Erythroblast (primary cell): ENCODE results near the gene DNAH9.

Source experiments
- GATA1 ChIP-seq: IDR thresholded peaks from 2 replicates; pipeline ENCODE4 v1.6.1; 2011; ENCODE audit warnings: low read depth, mild to moderate bottlenecking, control low read depth, low read length, moderate library complexity
- POLR2A ChIP-seq: IDR thresholded peaks from 2 replicates; pipeline ENCODE4 v1.6.1; 2011; ENCODE audit warnings: mild to moderate bottlenecking, low read length

DNA sequence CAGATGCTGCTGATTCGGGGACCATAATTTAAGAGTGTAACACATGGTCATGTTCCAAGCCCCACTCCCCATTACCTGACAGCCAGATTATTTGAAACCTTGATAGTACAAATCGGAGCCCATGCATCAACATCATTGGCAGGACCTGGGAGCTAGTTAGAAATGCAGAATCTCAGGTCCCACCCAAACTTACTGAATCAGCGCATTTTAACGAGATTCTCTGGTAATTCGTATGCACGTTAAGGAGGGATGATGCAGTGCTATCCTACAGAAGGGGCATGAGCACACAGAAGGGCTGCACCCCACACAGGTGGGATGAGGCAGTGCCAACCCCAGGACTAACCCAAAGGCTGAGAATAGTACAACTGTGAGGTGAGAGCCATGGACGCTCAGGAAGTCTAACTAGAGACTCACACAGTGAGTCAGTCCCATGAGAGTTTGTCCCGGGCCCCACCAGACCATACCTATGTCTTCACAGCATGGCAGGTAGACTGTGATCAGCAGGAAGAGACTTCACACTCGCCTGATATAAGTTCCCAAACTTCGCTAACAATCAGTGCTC lies 334.1 kb downstream of the DNAH9 start:
- TF ChIP-seq POLR2A, result no peak
- TF ChIP-seq GATA1, result no peak
